ENCODE measurements around the gene ANKRD44.
"Not testable (repeated sequence)": the region's sequence is repeated elsewhere in the genome, so short reads cannot be mapped to it uniquely, and the experiment has no call there.

Gene ANKRD44

DNA sequence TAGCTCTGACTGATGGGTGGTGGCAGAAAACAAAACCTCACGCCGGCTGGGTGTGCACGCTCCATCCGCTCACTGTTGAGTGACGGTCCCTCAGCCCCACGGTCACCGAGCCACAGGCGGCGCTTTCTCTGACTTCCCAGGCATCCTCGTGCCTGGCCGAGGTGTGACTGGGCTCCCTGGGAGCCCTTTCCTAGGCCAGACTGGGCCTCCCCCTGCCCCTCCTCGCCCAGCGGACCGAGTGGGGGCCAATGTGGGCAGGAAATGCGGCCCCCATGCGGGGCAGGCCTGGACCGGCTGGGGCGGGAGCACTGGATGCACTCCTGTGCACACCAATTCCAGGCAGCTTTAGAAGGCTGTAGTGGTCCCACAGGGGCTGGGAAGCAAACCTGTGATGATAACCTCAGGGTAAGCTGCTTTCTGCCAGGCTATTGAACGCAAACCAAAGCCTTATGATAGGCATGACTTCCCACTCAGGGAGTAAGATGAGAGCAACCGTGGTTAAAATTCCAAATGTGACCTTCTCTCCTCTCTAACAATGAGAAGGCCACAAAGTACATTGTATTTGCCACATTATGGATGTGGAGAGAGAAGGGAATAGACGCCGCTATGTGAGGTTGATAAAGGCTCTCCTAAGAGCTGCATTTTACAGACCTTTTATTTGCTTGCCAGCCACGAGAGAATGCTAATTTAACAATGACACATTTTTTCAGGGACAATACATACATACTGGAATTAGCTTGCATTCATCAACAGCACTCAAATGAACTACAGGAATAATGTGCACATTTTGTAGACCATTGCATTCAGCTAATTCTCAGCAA, 300.2 kb downstream of the ANKRD44 start:
- FAIRE-seq: no peak

DNA sequence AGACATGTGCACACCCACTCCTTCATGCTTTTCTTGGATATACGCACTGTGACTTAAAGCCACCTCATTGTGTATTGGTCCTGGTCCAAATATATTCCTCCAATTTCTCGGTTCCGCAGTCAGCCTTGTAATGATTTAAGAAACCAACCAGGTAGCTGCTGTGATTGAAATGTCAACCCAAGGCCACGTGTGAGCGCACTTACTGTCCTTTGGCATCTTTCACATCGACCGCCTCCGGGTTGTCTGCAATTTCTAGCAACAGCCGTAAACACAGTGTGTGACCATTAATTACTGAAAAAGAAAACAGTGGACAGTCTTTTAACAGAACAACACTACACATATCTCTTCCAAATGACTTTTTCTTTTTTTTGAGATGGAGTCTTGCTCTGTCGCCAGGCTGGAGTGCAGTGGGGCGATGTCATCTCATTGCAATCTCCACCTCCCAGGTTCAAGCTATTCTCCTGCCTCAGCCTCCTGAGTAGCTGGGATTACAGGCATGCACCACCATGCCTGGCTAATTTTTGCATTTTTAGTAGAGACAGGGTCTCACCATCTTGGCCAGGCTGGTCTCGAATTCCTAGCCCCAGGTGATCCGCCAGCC, 301.7 kb downstream of the ANKRD44 start:
- FAIRE-seq: not testable (repeated sequence)

DNA sequence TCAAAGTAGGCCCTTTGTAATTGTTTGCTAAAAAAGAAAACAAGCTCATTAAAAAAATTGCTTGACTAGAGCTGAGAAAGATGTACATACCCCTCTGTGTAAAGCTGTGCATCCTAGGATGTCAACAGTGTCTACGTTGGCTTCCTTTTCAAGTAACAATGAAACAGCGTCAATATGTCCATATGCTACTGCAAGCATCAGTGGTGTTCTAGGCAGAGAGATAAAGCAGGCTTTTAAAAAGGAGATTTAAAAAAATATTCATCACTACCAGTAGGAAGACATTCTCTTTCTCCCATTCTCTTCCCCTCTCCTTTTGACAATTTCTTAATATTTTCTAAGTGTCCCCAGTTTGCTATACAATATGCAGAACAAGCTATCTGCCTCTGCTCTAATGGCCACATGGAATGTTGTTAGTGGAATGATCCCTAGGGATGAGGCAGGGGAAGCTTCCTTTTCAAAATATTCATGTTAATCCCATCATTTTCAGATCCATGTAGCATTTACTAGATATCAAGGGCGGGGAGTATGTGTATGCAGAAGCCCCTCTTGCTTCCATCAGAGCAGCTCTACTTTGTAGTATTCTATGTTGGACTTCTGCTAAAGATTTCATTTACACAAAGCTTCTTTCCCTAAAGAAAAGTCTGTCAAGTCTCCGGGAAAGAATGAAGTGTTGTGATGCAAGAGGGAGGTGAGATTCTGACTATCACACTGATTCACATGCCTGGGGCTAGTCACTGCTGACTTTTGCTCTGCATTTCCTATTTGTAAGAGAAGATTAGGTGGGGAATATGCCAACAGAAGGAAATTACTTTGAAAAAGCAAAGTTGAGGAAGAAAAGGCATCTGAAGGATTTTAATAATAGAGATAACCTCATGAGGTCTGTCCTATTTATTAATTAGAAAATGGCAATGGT, 302.6 kb downstream of the ANKRD44 start:
- FAIRE-seq: no peak

DNA sequence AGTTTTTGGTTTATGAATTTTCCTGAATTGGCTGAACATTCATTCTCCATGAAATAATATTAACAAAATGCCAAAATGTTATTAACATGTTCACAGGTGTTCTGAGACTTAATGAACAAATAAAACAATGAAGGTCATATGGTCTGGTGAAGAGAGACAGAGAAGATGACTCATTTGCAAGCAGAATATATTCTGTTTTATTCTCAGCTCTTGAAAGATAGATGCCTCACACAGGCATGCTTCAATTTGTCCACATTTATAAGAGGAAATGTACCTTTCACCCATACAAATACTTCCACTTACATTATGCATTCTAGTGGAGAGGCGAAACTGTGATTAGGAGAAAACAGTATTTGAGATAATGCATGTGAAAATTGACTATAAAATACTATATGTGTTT, 308.7 kb downstream of the ANKRD44 start:
- no peak for FAIRE-seq

DNA sequence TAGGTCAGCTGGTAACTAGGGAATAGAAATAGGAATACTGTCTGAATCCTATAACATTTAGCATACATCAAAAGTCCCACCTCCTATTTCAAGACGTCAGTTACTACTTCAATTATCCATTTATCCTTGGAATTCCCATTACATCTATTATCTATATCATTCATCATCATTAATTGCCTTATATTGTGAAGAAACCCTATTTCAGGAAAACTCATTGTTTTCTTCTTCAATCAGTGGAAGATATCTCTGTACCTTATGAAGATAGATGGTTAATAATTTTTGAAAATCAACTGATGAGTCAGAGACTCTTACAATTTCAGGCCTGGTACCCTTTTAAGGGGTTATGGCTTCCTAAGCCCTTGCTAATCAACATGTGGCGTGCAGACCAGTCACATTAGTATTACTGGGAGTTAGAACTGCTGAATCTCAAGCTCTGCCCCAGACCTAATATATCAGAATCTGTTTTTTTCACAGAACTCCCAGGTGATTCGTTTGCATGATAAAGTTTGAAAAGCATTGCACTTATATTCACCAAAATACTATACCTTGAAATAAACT, 314.7 kb downstream of the ANKRD44 start:
- FAIRE-seq: no peak

DNA sequence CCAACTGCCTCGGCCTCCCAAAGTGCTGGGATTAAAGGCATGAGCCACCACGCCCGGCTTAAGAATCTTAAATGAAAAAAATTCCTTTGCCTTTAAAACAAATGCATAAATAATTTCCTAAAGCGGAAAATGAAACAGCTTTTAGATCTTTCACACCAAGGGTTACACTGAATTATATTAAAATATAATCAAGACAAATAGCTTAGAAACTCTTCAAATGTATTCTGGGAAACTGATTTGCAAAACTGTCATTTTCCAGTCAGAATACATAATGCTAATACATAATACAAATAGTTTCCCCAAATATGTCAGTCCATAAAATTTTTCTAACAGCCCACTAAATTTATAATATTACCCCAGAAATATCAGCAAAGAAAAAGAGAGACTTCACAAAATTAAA, 315.8 kb downstream of the ANKRD44 start:
- no peak for FAIRE-seq

DNA sequence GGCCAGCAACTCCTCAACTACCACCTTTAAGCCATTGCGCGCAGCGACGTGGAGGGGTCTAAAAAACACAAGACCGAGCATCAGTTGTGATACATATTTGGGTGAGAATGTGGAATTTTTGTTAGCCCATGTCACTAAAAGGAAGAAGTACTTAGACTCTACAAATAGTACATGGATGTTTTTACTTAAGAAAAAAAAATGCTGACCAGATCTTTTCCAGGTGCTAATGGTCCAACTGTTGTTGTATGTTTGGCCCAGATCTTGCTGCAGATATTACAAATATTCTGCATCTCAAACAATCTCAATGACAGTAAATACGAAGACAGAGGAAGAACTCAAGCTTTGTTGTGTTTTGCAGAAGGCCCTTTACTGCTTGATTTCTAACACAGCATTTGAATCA, 317.0 kb downstream of the ANKRD44 start:
- FAIRE-seq: no peak

DNA sequence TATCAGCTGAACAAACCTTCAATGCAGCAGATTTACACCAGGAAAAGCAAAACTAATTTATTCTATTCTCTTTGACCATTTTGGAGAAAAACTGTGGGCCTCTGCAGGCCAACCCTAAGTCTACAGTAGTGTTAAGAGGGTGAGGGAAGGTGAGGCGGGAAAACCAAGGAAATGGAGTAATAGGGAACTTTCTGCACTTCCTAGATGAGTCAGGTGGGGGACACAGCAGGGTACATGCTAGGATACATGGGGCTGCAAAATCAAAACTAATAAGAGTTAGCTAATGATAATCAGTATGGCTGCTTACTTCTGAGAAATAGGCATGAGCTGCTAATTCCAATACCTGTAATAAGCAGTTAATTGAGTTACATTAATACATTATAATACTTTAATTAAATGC, 318.1 kb downstream of the ANKRD44 start:
- FAIRE-seq: no peak

DNA sequence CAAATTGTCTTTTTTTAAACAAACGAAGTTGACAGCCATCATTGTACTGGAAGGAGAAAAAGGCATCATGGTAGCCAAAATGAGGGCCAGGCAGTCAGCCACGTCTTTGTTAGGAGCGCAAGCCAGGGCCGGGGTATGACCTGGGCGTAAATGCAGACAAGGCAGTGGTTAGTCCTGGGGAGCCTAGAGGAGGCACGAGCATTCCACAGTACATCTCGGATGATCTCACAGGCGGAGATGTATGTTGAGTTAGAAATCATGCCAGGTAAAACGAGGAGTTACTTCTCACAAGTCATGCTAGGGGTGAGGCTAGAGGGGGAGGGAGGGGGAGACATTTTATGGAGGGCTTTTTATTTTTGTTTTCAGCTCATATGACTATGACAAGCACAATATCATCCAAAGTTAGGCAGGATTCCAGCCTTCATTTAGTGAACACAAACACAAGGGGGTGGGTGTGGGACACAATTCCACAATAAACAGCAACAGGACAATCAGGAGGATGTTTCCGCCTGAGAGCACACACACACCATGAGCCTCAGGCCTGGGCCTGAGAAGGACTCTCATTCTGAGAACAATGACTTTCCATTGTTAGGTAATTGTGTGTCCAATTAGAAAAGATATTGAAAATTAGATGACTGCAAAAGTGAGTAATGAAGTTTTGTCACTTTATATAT, 319.7 kb downstream of the ANKRD44 start:
- no peak for FAIRE-seq

DNA sequence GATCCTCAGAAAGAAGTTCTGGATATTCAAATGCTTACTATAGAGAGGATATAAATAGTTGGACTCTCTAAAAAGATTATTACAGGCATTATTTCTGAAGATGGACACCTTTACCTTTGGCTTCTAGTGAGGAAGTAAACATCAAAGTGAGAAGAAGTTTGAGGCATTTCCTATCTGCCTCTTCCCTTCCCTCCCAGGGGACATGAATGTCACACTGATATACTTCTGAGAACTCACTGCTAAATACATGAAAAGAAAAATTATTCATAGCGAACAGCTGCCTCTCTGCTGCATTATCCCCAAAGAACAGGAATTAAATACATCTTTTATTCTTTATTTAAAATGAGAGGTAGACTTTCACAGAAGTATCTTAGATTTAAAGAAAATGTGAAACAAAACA, 320.5 kb downstream of the ANKRD44 start:
- no peak for FAIRE-seq

DNA sequence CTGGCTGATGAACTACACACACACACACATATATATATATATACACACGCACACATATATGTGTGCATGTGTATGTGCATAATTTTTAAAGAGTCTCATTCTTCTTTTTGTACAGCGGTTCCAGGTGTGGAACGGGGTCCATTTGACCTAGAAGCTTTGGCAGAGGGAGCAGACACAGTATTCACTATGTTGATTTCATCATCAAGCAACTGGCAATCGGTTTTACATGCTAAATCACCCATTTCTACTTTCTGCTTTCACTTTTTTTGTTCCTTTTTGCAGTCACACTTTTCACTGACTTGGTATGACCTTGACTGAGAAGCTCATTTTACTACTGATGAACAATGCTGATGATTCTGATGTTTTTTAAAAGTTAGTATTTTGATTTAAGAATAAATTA, 321.1 kb downstream of the ANKRD44 start:
- FAIRE-seq: no peak

DNA sequence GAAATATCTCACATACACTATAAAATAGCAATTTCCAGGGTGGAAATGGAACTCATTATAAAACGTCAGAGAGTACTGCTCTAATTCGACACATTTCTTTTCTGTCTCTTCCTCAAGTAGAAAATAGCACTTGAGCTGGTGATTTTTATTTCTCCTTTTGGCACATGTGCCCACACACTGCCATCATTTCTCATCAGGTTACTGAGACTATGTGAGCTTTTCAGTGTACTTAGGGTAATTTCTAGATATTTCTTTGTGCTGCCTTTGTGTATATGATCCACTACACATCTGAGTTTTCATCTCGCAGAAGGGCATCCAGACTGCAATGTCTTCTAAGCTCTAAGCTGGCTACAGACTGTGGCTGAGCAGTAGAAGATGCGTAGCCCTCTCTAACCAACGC, 321.9 kb downstream of the ANKRD44 start:
- no peak for FAIRE-seq

DNA sequence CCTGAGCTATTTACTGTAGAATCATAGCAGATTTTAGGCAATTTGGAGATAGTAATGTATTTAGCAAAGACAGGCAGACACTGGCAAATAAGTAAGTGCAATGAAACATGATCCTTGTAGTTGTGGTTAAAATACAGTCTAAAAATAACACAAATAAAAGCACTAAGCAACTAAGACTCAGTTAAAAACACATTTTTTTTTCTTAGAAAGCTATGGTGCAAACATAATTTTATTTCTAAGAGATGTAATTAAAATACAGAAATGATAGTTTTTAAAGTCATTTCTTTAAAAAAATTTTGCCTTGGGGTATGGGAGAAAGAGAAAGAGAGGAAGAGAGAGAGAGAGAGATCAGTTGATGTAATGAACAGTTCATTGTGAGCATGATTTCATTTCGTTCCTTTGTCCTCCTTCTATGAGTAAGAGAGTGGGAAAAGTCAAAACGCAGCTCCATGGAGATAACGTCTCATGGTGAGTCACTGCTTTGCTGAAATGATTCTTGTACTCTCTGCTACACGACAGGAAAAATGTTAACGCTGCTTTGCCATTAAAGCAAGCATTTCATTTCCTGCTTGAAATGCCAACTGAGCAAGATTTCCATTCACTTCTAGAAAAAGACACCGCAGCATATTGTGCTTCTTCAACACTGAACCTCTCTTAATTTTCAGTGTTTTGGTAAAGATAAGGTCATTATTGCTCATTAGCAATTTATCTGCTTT, 322.8 kb downstream of the ANKRD44 start:
- no peak for FAIRE-seq

DNA sequence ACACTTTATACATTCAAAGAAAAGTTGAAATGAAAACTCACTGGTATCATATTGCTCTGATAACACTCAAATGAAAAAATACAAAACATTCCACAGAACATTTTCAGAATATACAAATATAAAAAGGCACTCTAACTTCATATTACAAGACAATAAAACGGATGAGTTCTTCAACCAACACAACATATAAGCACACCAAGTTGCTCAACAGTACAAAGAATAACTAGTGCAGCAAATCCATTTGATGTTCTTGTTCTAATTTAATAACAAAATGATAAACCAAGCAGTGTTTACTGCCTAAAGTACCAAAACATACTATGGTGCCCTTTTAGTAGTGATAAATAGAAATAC, 323.3 kb downstream of the ANKRD44 start:
- no peak for FAIRE-seq

DNA sequence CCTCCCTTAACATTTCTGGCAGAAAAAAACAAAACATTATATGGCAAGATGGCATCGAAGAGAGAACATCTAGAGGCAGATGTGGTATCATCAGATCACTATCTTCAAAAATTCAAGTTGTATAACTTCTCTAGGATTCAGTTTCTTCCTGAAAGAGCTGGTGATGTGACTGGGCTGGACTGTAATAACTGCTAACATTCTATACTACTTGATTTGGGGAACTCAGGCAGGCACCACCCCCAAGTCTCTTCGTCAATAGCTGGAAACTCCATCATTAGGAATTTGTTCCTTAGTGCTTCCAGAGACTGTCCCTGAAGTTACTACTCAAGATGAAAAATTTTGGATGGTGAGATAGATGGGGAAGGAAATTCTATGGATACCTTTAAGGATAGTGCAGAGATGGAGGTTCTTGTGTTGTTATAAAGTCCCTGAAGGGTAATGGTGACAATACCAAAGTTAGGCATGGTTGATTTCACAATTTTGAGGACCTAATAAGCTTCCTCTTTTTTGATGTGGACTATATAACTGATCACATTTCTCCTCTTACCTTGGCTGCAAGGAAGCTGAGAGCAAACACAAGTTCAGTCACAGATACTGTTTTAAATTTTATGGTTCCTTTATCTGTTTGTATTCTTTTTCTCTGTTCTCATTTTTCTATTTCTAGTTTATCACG, 324.9 kb downstream of the ANKRD44 start:
- FAIRE-seq: no peak

DNA sequence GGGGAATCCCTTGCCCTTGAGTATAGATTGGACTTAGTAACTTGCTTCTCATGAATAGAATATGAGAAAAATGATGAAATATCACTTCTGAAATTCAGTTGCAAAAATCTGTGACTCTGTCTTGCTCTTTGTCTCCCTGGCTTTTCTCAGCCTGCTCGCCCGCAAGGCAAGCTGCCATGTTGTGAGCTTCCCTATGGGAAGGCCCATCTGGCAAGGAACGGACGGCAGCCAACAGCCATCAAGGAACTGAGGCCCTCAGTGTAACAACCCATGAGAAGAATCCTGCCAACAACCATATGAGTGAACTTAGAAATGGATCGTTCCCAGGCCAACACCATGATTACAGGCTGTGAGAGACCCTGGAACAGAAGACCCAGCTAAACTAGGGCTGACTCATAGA, 325.7 kb downstream of the ANKRD44 start:
- no peak for FAIRE-seq

DNA sequence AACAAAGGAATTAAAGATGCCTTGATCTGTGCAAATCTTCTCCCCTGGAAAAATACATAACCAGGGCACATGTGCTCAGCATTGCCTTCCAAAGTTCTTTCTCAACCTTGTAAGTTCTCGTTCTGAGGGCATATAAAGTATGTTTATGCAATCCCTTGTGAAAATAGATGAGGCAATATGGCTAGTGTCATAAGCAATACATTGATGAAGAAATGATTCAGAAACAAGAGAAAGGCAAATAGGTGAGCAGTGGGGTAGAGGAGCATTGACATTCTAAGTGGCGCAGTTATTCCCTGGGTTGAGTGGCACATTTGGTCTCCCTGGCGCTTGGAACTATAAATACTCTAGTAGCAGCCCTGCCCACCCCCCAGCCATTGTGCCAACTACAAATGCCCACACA, 326.6 kb downstream of the ANKRD44 start:
- no peak for FAIRE-seq

DNA sequence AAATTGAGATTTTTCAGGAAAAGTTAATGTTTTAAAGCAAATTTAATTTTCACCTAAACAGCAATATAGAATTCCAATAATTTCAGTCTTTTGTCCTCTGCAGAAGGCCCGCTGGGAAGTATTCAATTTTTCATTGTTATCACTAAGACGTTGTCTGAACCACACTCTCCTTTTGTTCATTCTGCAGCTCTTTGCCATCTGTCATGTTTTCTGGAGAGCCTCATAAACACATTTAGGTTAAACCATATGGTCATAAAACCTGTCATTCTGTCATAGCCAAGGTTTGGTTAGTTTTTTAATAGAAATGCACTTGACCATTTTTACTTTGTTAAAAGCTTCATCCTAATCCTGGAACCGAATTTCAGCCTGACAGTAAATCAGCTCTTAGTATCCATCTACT, 330.1 kb downstream of the ANKRD44 start:
- no peak for FAIRE-seq

DNA sequence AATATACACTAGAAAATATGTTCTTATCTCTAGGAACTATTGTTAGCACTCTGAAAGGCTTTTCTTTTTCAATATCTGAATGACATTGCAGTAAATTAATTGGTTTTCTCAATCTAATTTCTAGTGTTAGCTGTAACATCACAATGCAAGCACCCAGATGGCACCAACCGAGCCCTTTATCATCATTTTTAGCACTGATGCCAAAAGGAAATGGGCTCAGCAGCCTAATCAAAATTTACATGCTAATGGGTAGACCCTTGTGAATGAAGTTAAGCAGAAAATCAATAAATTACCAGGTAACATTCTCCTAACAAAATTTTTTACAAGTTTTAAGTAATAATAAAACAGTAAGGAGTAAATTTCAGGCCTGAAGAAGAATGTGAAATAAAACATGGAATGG, 330.6 kb downstream of the ANKRD44 start:
- no peak for FAIRE-seq

DNA sequence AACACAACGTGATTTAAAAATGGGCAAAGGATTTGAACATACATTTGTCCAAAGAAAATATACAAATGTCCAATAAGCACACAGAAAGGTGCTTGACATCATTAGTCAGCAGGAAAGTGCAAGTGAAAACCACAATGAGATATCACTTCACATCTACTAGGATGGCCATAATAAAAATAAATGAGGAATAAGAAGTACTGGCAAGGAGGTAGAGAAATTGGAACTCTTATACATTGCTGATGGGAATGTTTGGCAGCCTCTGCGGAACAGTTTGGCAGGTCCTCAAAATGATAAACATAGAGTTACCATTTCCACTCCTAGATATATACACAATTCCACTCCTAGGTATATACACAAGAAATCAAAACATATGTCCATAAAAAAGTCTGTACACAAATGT, 333.1 kb downstream of the ANKRD44 start:
- FAIRE-seq: no peak

DNA sequence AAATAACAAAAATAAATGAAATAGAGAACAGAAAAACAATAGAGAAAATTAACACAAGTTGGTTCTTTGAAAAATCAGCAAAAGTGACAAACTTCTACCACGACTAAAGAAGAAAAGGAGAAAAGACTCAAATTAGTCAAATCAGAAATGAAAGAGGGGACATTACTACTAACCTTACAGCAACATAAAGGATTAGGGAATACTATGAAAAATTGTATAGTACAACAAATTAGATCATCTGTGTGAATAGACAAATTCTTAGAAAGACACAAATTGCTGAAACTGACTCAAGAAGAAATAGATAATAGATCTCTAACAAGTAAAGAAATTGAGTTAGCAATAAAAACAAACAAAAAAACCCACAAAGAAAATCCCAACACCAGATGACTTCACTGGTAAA, 335.6 kb downstream of the ANKRD44 start:
- no peak for FAIRE-seq
